Mesenchymal stem cell (in vitro differentiated cells and primary cell): ENCODE measurements around the gene ATG4B.

ENCODE experiments used
- DNase-seq: peaks from one replicate; pipeline ENCODE4 v3.0.0-alpha.2; 2013
- H2AFZ ChIP-seq: one replicate; pipeline ENCODE4 v1.6.1; 2013; ENCODE audit warnings: low read depth, mild to moderate bottlenecking, control low read depth, inconsistent platforms, low read length, moderate library complexity
- H2AK5ac ChIP-seq: 2 replicates; pipeline ENCODE4 v1.6.1; 2013; ENCODE audit warnings: low read length, moderate library complexity, mild to moderate bottlenecking, inconsistent platforms; ENCODE audit not compliant: severe bottlenecking
- H2BK120ac ChIP-seq: one replicate; pipeline ENCODE4 v1.6.1; 2013; ENCODE audit warnings: low read depth, mild to moderate bottlenecking, inconsistent platforms, low read length, moderate library complexity
- H2BK12ac ChIP-seq, 2 experiments: one replicate each; pipeline ENCODE4 v1.6.1; 2013; ENCODE audit warnings: inconsistent platforms in 2 of 2, low read length in 2 of 2, mild to moderate bottlenecking in 2 of 2, moderate library complexity in 2 of 2, control low read depth in 1 of 2
- H2BK15ac ChIP-seq: one replicate; pipeline ENCODE4 v1.6.1; 2013; ENCODE audit warnings: mild to moderate bottlenecking, low read depth, inconsistent platforms; ENCODE audit not compliant: poor library complexity, severe bottlenecking
- H2BK5ac ChIP-seq: 2 replicates; pipeline ENCODE4 v1.6.1; 2013; ENCODE audit warnings: low read depth, mild to moderate bottlenecking, low read length, control low read depth, inconsistent platforms; ENCODE audit not compliant: poor library complexity, severe bottlenecking
- H3K14ac ChIP-seq, 2 experiments: one replicate each; pipeline ENCODE4 v1.6.1; 2013; ENCODE audit warnings: inconsistent platforms in 2 of 2, low read length in 2 of 2, control low read depth in 1 of 2, mild to moderate bottlenecking in 1 of 2, moderate library complexity in 1 of 2
- H3K18ac ChIP-seq, 2 experiments: one replicate each; pipeline ENCODE4 v1.6.1; 2013; ENCODE audit warnings: inconsistent platforms in 2 of 2, low read length in 2 of 2, control low read depth in 1 of 2, low read depth in 1 of 2, mild to moderate bottlenecking in 1 of 2
- H3K23ac ChIP-seq, 2 experiments: one replicate each; pipeline ENCODE4 v1.6.1; 2013; ENCODE audit warnings: inconsistent platforms in 2 of 2, low read length in 2 of 2, mild to moderate bottlenecking in 2 of 2, moderate library complexity in 2 of 2, control low read depth in 1 of 2
- H3K27ac ChIP-seq: 2 replicates; pipeline ENCODE4 v1.5.1; 2013; ENCODE audit warnings: mild to moderate bottlenecking, moderate library complexity, low read length, control low read depth, inconsistent platforms; ENCODE audit not compliant: poor library complexity, severe bottlenecking
- H3K27me3 ChIP-seq, 2 experiments: 2 replicates each; pipeline versions ENCODE4 v1.6.1 to v1.7.0; 2013; ENCODE audit warnings: low read length in 2 of 2, mild to moderate bottlenecking in 2 of 2, moderate library complexity in 2 of 2, control low read depth in 1 of 2, inconsistent platforms in 1 of 2; ENCODE audit not compliant: control insufficient read depth in 1 of 2, insufficient read depth in 1 of 2
- H3K36me3 ChIP-seq, 2 experiments: 2 replicates each; pipeline versions ENCODE4 v1.6.1 to v1.7.0; 2013; ENCODE audit warnings: low read length in 2 of 2, control low read depth in 1 of 2, inconsistent platforms in 1 of 2, low read depth in 1 of 2, mild to moderate bottlenecking in 1 of 2; ENCODE audit not compliant: insufficient read depth in 2 of 2, control insufficient read depth in 1 of 2
- H3K4ac ChIP-seq, 2 experiments: one replicate each; pipeline ENCODE4 v1.6.1; 2013; ENCODE audit warnings: inconsistent platforms in 2 of 2, low read length in 2 of 2, mild to moderate bottlenecking in 2 of 2, moderate library complexity in 2 of 2, control low read depth in 1 of 2, low read depth in 1 of 2
- H3K4me1 ChIP-seq: 2 replicates; pipeline ENCODE4 v1.6.1; 2013; ENCODE audit warnings: low read depth, low read length, control low read depth; ENCODE audit not compliant: control insufficient read depth, insufficient read depth
- H3K4me2 ChIP-seq: 2 replicates; pipeline ENCODE4 v1.6.1; 2013; ENCODE audit warnings: low read length, mild to moderate bottlenecking, inconsistent platforms; ENCODE audit not compliant: poor library complexity, severe bottlenecking
- H3K4me3 ChIP-seq, 2 experiments: 2 replicates each; pipeline versions ENCODE4 v1.5.1 to v1.7.0; 2013; ENCODE audit warnings: low read length in 2 of 2, mild to moderate bottlenecking in 2 of 2, control low read depth in 1 of 2, low read depth in 1 of 2; ENCODE audit not compliant: insufficient read depth in 1 of 2
- H3K79me1 ChIP-seq: replicated peaks from 2 replicates; pipeline ENCODE4 v1.6.1; 2013; ENCODE audit warnings: mild to moderate bottlenecking, control low read depth, low read length, inconsistent platforms; ENCODE audit not compliant: poor library complexity, severe bottlenecking
- H3K9ac ChIP-seq: 2 replicates; pipeline ENCODE4 v1.7.0; 2013; ENCODE audit warnings: mild to moderate bottlenecking, low read length, moderate library complexity
- H3K9me3 ChIP-seq: 2 replicates; pipeline ENCODE4 v1.7.0; 2013; ENCODE audit warnings: mild to moderate bottlenecking, low read length; ENCODE audit not compliant: control insufficient read depth
- H4K8ac ChIP-seq: one replicate; pipeline ENCODE4 v1.6.1; 2013; ENCODE audit warnings: inconsistent platforms, mild to moderate bottlenecking, low read length, moderate library complexity
- H4K91ac ChIP-seq: one replicate; pipeline ENCODE4 v1.6.1; 2013; ENCODE audit warnings: mild to moderate bottlenecking, low read length, inconsistent platforms
- WGBS: methylation state at CpG from one replicate; pipeline ENCODE4 v1.1.7; 2013; ENCODE audit warnings: mixed read lengths; 5-methylcytosine and 5-hydroxymethylcytosine counted together

The ATG4B gene

DNA sequence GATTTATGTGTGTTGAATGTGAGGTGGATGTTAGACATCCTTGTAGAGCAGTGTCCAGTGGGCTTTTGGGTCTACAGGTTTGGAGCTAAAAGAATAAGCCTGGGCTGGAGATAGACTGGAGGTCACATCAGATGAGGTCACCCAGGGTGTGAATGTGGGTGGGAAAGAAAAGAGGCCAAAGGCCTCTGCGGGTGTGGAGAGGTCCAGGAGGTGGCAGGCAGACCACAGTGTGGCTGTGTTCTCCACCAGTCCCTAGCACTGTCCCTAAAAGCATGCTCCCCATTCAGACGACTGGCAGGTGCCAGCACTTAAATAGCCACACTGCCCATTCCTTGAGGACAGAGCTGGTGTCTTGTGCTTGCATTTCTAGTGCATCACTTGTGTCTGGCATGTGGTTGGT is 4.1 kb downstream of the ATG4B start:
- Histone ChIP-seq H2BK15ac (no peak overlapping the region), H3K27me3 (no peaks in the 10 kb centered on the region), H2BK12ac (no peak overlapping the region), H2BK120ac (no peak overlapping the region), H3K9me3 (no peaks in the 10 kb centered on the region), H4K8ac (no peak overlapping the region), H2AFZ (no peak overlapping the region), H3K23ac (no peak overlapping the region), H3K4ac (no peak overlapping the region), H3K4me3 (no peak overlapping the region), H3K4me2 (no peak overlapping the region), H3K79me1 (peaks cover 8% of the 10 kb centered on the region), H3K18ac (no peak overlapping the region), H3K27ac (no peak overlapping the region), H3K9ac (peak overlapping the region; percentile 7), H3K4me1 (peaks cover 13% of the 10 kb centered on the region), H2BK5ac (no peak overlapping the region), H2AK5ac (no peak overlapping the region), H3K36me3 (peaks cover 4 to 26% of the 10 kb centered on the region in 2 experiments), H3K14ac (no peak overlapping the region), H4K91ac (no peak overlapping the region)
- WGBS, result 85% methylated on average over 2 of the region's 2 CpGs
- no peak for DNase-seq

- no peaks in the 10 kb centered on the region for H3K27me3 ChIP-seq
Measured at GRCh38 chr2:241645056-241645914, 7.8 kb downstream of the ATG4B start.

GRCh38 chr2:241645915-241646645 is 8.6 kb downstream of the ATG4B start:
- WGBS, result 93% methylated on average over 13 of the region's 14 CpGs
- Histone ChIP-seq H3K79me1 (peaks cover 21% of the 10 kb centered on the region), H2BK5ac (no peak overlapping the region), H3K4me3 (no peak overlapping the region), H3K27ac (no peak overlapping the region), H3K4me1 (peaks cover 10% of the 10 kb centered on the region), H3K9me3 (no peaks in the 10 kb centered on the region), H2AFZ (no peak overlapping the region), H2AK5ac (no peak overlapping the region), H3K9ac (no peak overlapping the region), H3K18ac (no peak overlapping the region), H3K27me3 (no peaks in the 10 kb centered on the region), H3K23ac (no peak overlapping the region), H3K4ac (no peak overlapping the region), H3K14ac (no peak overlapping the region), H3K4me2 (no peak overlapping the region), H4K91ac (no peak overlapping the region), H3K36me3 (peaks cover 5 to 21% of the 10 kb centered on the region in 2 experiments), H2BK120ac (no peak overlapping the region), H2BK15ac (no peak overlapping the region), H2BK12ac (no peak overlapping the region), H4K8ac (no peak overlapping the region)
- DNase-seq, result no peak

More at GRCh38 chr2:241645056-241645914, 7.8 kb downstream of the ATG4B start:
- Histone ChIP-seq H2BK120ac (no peak overlapping the region), H4K91ac (no peak overlapping the region), H2BK12ac (no peak overlapping the region), H2BK5ac (no peak overlapping the region), H2BK15ac (no peak overlapping the region), H3K23ac (no peak overlapping the region), H3K4me2 (no peak overlapping the region), H4K8ac (no peak overlapping the region), H3K18ac (no peak overlapping the region), H3K27ac (no peak overlapping the region), H3K14ac (no peak overlapping the region), H3K4ac (no peak overlapping the region), H3K36me3 (peaks cover 0 to 18% of the 10 kb centered on the region in 2 experiments), H2AFZ (no peak overlapping the region), H3K4me1 (peaks cover 12% of the 10 kb centered on the region), H3K9me3 (no peaks in the 10 kb centered on the region), H3K4me3 (no peak overlapping the region), H3K9ac (no peak overlapping the region), H3K79me1 (peaks cover 16% of the 10 kb centered on the region), H2AK5ac (no peak overlapping the region)
- no peak for DNase-seq
- 92% methylated on average over 26 of the region's 26 CpGs for WGBS

- Histone ChIP-seq H3K4me2 (no peak overlapping the region), H4K8ac (no peak overlapping the region), H3K36me3 (peaks cover 29 to 43% of the 10 kb centered on the region in 2 experiments), H3K9me3 (no peaks in the 10 kb centered on the region), H3K18ac (no peak overlapping the region), H2BK15ac (no peak overlapping the region), H2AK5ac (no peak overlapping the region), H2BK120ac (no peak overlapping the region), H2BK12ac (no peak overlapping the region), H3K27ac (no peak overlapping the region), H4K91ac (no peak overlapping the region), H3K4me1 (peaks cover 12% of the 10 kb centered on the region), H3K4ac (no peak overlapping the region), H2AFZ (no peak overlapping the region), H3K79me1 (peaks cover 41% of the 10 kb centered on the region), H3K9ac (no peak overlapping the region), H3K27me3 (no peaks in the 10 kb centered on the region), H3K23ac (no peak overlapping the region), H3K4me3 (no peak overlapping the region), H2BK5ac (no peak overlapping the region), H3K14ac (no peak overlapping the region)
- WGBS, result 92% methylated on average over 6 of the region's 6 CpGs
- no peak for DNase-seq
Measured at GRCh38 chr2:241648453-241648852, 11.0 kb downstream of the ATG4B start.
